GM12873 (cell line): ENCODE results near the gene GMEB2.

Source experiments
- CTCF ChIP-seq: IDR thresholded peaks from 2 replicates; pipeline ENCODE4 v1.5.1; 2012; ENCODE audit warnings: low read depth, mild to moderate bottlenecking, moderate library complexity, low read length, control low read depth; ENCODE audit not compliant: insufficient read depth; ENCODE audit errors: missing control alignments

The GMEB2 gene

GRCh38 chr20:63626424-63627128, at the start of gene GMEB2:
Gene GMEB2 (minus strand): TSS chr20:63627101. CDS start chr20:63619397, 7,704 bp downstream.
- TF ChIP-seq CTCF: no peak

GRCh38 chr20:63675681-63676368, 48.9 kb upstream of the GMEB2 start:
- TF ChIP-seq CTCF: no peak

GRCh38 chr20:63673951-63674350, 47.0 kb upstream of the GMEB2 start:
- TF ChIP-seq CTCF: no peak

GRCh38 chr20:63672666-63673065, 45.8 kb upstream of the GMEB2 start:
- no peak for TF ChIP-seq CTCF

GRCh38 chr20:63668351-63668750, 41.5 kb upstream of the GMEB2 start:
- TF ChIP-seq CTCF: no peak

GRCh38 chr20:63667858-63668257, 41.0 kb upstream of the GMEB2 start:
- no peak for TF ChIP-seq CTCF

GRCh38 chr20:63665708-63666107, 38.8 kb upstream of the GMEB2 start:
- TF ChIP-seq CTCF: no peak
